Skeletal muscle satellite cell (primary cell): ENCODE measurements around the gene SKOR1.

ENCODE experiments used
- H3K27me3 ChIP-seq: 2 replicates; pipeline ENCODE4 v1.7.0; 2013; ENCODE audit warnings: low read length; ENCODE audit not compliant: control insufficient read depth, insufficient read depth
- H3K36me3 ChIP-seq: 2 replicates; pipeline ENCODE4 v1.7.0; 2013; ENCODE audit warnings: mild to moderate bottlenecking, control low read depth, low read length; ENCODE audit not compliant: insufficient read depth
- H3K4me1 ChIP-seq: 2 replicates; pipeline ENCODE4 v1.7.0; 2013; ENCODE audit warnings: low read length; ENCODE audit not compliant: control insufficient read depth, insufficient read depth
- H3K4me2 ChIP-seq: 2 replicates; pipeline ENCODE4 v1.7.0; 2013; ENCODE audit warnings: mild to moderate bottlenecking, low read length
- H3K4me3 ChIP-seq: 2 replicates; pipeline ENCODE4 v1.7.0; 2013; ENCODE audit warnings: low read length
- H3K9ac ChIP-seq: 2 replicates; pipeline ENCODE4 v1.7.0; 2013; ENCODE audit warnings: mild to moderate bottlenecking, low read depth, low read length, moderate library complexity
- H3K9me3 ChIP-seq: replicated peaks from 2 replicates; pipeline ENCODE4 v1.7.0; 2013; ENCODE audit warnings: mild to moderate bottlenecking, control low read depth, low read length

Gene SKOR1

GRCh38 chr15:67821784-67822440, 3.4 kb upstream of the SKOR1 start:
- Histone ChIP-seq H3K4me2 (no peak overlapping the region), H3K4me3 (no peak overlapping the region), H3K36me3 (no peaks in the 10 kb centered on the region), H3K27me3 (peaks cover 87% of the 10 kb centered on the region), H3K4me1 (peaks cover 10% of the 10 kb centered on the region), H3K9ac (no peak overlapping the region), H3K9me3 (peaks cover 4% of the 10 kb centered on the region)

DNA sequence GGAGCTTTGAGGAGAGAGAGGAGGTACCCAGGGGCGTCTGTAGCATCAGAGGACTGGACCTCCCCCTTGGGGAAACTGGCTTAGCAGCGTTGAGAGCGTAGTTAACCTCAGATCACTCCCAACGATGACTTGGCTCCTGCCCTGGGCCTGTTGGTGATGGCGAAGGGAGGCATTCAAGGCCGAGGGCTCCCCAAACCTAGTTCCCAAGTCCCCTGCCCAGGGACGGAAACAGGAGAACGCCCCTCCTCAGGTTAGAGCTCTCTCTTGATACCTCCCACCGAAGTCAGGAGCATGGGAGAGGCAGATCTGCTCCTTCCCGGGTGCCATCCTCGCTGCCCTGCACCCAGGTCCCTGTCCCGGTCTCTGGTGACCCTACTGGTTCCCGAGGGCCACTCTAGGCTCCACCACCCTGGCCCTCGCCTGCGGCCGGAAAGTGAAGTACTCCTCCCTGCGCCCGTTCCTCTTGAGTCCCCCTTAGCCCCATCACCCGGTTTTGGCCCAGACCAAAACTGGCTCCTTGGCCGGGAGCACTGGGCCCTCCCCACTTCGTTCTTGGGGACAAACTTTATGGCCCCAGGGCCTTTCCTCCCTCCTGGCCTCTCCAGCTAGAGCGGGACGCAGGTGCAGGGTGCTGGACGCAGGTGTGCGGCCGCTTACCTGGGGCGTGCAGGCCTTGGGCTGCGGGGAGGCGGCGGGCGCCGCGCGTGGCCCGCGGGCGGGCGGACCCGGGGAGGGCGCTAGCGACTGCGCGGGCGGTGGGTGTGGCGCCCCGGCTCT, 2.6 kb upstream of the SKOR1 start:
- Histone ChIP-seq H3K27me3 (peaks cover 90% of the 10 kb centered on the region), H3K4me1 (peaks cover 10% of the 10 kb centered on the region), H3K36me3 (no peaks in the 10 kb centered on the region), H3K4me3 (no peak overlapping the region), H3K9ac (no peak overlapping the region), H3K9me3 (peaks cover 4% of the 10 kb centered on the region), H3K4me2 (peak overlapping the region; percentile 63)

DNA sequence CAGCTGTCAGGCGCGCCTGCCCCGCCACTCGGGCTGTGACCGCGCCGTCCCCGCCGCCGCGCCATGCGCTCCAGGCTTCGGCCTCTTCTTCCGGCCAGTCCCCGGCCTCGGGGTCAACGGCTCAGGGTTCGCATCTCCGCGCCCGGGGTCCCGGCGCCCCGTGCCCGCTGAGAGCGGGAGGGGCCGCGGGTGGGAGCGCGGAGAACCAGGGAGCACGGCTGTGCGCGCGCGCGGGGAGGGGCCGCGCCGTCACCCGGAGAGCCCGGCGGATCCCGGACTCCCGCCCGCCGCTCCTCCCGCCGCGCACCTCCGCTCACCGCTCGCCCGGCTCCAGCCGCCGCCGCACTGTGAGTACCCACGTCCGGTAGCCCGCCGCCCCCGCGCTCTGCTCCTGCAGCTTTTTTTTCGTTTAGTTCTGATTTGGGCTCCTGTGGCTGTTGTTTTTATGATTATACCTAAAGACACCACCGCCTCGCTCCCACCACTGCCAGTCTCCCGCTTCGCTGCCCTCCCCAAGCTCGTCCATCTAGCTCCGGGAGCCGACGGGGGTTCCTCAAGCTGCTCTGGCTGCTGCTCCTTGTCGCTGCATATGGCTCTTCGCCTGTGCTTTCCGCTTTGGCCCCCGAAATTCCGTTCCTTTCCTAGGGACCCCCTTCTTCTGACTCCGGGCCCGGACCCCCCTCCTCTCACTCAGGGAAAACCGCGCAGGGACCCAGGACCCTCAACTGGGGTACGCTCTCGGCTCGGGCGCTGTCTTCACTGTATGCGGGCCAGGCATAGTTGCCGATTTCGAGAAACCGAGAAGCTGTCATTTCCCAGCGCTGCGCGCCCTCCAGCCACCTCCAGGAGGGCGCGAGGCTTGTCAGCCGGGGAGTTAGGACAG, 1.8 kb upstream of the SKOR1 start:
- H3K4me1 ChIP-seq: peaks cover 10% of the 10 kb centered on the region

GRCh38 chr15:67824197-67824968, 926 bp upstream of the SKOR1 start:
- H3K36me3 ChIP-seq: no peaks in the 10 kb centered on the region
- H3K4me1 ChIP-seq: peaks cover 10% of the 10 kb centered on the region
- H3K4me3 ChIP-seq: no peak overlapping the region
- peaks cover 91% of the 10 kb centered on the region for H3K27me3 ChIP-seq
- no peak overlapping the region for H3K9ac ChIP-seq
- no peak overlapping the region for H3K4me2 ChIP-seq
- peaks cover 4% of the 10 kb centered on the region for H3K9me3 ChIP-seq

More for the DNA sequence above, 1.8 kb upstream of the SKOR1 start:
- Histone ChIP-seq H3K4me3 (peak overlapping the region; percentile 24), H3K36me3 (no peaks in the 10 kb centered on the region), H3K9ac (no peak overlapping the region), H3K27me3 (peaks cover 91% of the 10 kb centered on the region), H3K9me3 (peaks cover 4% of the 10 kb centered on the region), H3K4me2 (peak overlapping the region; percentile 63)

DNA sequence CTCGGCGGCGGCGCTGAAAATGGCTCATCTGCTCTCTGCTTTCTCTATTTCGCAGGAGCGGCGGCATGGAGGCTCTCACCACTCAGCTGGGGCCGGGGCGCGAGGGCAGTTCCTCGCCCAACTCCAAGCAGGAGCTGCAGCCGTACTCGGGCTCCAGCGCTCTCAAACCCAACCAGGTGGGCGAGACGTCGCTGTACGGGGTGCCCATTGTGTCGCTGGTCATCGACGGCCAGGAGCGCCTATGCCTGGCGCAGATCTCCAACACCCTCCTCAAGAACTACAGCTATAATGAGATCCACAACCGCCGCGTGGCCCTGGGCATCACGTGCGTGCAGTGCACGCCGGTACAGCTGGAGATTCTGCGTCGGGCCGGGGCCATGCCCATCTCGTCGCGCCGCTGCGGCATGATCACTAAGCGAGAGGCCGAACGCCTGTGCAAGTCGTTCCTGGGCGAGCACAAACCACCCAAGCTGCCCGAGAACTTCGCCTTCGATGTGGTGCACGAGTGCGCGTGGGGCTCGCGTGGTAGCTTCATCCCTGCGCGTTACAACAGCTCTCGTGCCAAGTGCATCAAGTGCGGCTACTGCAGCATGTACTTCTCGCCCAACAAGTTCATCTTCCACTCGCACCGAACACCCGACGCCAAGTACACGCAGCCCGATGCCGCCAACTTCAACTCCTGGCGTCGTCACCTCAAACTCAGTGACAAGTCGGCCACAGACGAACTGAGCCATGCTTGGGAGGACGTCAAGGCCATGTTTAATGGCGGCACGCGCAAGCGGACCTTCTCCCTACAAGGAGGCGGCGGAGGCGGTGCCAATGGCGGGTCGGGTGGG, 790 bp downstream of the SKOR1 start:
- peaks cover 84% of the 10 kb centered on the region for H3K27me3 ChIP-seq
- H3K36me3 ChIP-seq: no peaks in the 10 kb centered on the region
- H3K9me3 ChIP-seq: peaks cover 4% of the 10 kb centered on the region
- H3K4me2 ChIP-seq: peak overlapping the region; percentile 78
- no peak overlapping the region for H3K9ac ChIP-seq
- H3K4me3 ChIP-seq: peak overlapping the region; percentile 57
- H3K4me1 ChIP-seq: peaks cover 10% of the 10 kb centered on the region

DNA sequence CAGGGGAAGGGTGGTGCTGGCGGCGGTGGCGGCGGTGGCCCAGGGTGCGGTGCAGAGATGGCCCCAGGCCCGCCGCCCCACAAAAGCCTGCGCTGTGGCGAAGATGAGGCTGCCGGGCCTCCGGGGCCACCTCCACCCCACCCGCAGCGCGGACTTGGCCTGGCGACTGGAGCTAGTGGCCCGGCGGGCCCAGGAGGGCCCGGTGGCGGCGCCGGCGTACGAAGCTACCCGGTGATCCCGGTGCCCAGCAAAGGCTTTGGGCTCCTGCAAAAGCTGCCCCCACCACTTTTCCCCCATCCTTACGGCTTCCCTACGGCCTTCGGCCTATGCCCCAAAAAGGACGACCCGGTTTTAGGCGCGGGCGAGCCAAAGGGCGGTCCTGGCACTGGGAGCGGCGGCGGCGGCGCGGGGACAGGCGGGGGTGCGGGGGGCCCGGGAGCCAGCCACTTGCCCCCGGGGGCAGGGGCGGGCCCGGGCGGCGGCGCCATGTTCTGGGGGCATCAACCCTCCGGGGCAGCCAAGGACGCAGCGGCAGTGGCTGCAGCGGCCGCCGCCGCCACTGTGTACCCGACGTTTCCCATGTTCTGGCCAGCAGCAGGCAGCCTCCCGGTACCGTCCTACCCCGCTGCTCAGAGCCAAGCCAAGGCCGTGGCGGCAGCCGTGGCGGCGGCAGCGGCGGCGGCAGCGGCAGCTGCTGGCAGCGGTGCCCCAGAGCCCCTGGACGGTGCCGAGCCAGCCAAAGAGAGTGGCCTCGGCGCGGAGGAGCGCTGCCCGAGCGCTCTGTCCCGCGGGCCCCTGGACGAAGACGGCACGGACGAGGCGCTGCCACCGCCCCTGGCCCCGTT, 1.6 kb downstream of the SKOR1 start:
- Histone ChIP-seq H3K9ac (no peak overlapping the region), H3K9me3 (peaks cover 4% of the 10 kb centered on the region), H3K27me3 (peaks cover 81% of the 10 kb centered on the region), H3K4me2 (no peak overlapping the region), H3K4me1 (peaks cover 10% of the 10 kb centered on the region), H3K4me3 (no peak overlapping the region), H3K36me3 (no peaks in the 10 kb centered on the region)

- H3K36me3 ChIP-seq: no peaks in the 10 kb centered on the region
- peaks cover 10% of the 10 kb centered on the region for H3K4me1 ChIP-seq
- H3K4me2 ChIP-seq: no peak overlapping the region
- H3K4me3 ChIP-seq: no peak overlapping the region
- H3K9me3 ChIP-seq: peaks cover 4% of the 10 kb centered on the region
- no peak overlapping the region for H3K9ac ChIP-seq
- peaks cover 73% of the 10 kb centered on the region for H3K27me3 ChIP-seq
Measured at GRCh38 chr15:67827562-67828277, 2.4 kb downstream of the SKOR1 start.

DNA sequence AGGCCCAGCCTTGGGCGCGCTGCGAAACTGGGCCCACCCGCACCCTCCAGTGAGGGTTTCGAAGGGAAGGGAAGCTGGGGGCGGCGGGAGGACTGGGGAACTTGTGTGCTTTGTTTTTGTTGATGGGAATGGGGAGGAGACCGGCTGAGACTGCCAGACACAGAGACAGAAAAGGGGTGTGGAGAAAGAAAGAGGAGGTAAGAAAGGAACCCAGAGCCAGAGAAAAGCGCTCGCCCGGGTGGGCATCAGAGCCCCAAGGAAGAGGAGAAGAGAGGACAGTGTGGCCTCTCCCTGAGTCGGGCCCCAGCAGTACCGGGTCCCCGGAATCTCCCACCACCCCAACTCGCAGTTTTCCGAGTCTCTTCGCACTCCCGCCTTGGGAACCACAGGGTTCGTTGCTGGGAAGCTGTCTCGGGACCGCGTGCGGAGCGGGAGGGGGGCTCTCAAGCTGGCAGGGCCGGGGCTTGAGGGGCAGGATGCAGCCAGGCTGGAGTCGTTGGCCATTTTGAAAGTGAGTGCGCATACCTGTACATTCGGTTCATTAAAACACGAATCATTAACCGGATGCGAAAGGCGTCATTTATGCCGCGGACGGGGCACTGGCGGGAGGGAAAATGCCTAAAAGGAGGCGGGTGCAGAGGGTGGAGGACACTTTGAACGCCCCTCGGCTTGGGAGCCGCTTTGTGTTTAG, 3.1 kb downstream of the SKOR1 start:
- H3K4me3 ChIP-seq: no peak overlapping the region
- no peak overlapping the region for H3K9ac ChIP-seq
- no peak overlapping the region for H3K4me2 ChIP-seq
- H3K36me3 ChIP-seq: no peaks in the 10 kb centered on the region
- H3K9me3 ChIP-seq: peaks cover 4% of the 10 kb centered on the region
- H3K4me1 ChIP-seq: peaks cover 6% of the 10 kb centered on the region
- peaks cover 71% of the 10 kb centered on the region for H3K27me3 ChIP-seq

GRCh38 chr15:67828969-67829646, 3.8 kb downstream of the SKOR1 start:
- Histone ChIP-seq H3K27me3 (peaks cover 70% of the 10 kb centered on the region), H3K4me3 (no peak overlapping the region), H3K9me3 (peaks cover 4% of the 10 kb centered on the region), H3K4me1 (peaks cover 6% of the 10 kb centered on the region), H3K9ac (no peak overlapping the region), H3K4me2 (no peak overlapping the region), H3K36me3 (no peaks in the 10 kb centered on the region)
